Measurements from ENCODE around the gene CLEC16A. TPM values are rescaled to one million over a fixed set of nuclear protein-coding genes. Genes with fewer than 3 reads are reported as not detected.
A peak's percentile ranks its signal among the peaks of the same experiment; 100 is the strongest.

The CLEC16A gene
- total and polyA plus RNA-seq, 4 donors: 14.3 to 44.4 (median 26.4) TPM

DNA sequence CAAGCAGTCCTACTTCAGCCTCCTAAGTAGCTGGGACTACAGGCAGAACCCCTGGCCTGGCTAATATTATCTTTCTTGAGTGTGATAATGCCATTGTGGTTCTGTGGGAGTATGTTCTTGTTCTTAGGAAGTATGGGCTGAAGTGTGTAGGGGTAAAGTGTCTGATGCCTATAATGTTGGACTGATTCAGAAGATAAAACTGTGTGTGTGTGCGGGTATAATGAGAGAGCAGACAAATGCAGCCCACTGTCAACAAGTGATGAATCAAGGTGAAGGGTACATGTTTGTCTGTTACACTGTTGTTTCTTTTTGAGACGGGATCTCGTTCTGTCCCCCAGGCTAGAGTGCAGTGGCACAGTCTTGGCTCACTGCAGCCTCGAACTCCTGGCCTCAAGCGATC is 127.5 kb downstream of the CLEC16A start:
- Histone ChIP-seq H3K9ac (ENCODE audit: insufficient read depth in 1 of 2, low read length in 2 of 2) (no peak overlapping the region), H3K27ac (ENCODE audit: low read depth in 1 of 2, low read length in 1 of 2) (no peak overlapping the region), H3K4me1 (ENCODE audit: control insufficient read depth in 5 of 5, insufficient read depth in 5 of 5, low read length in 5 of 5) (peaks cover 0 to 28% (median 7%) of the 10 kb centered on the region in 5 donors), H3K4me3 (no peak overlapping the region), H3K27me3 (ENCODE audit: control insufficient read depth in 3 of 3, insufficient read depth in 3 of 3, low read length in 2 of 3) (no peaks in the 10 kb centered on the region), H3K9me3 (ENCODE audit: control insufficient read depth in 4 of 4, insufficient read depth in 3 of 4, low read length in 3 of 4) (no peaks in the 10 kb centered on the region), H3K36me3 (ENCODE audit: control insufficient read depth in 4 of 4, insufficient read depth in 4 of 4, low read length in 4 of 4) (peaks cover 0 to 9% (median 3%) of the 10 kb centered on the region in 4 donors)
- TF ChIP-seq, protein P1, sequence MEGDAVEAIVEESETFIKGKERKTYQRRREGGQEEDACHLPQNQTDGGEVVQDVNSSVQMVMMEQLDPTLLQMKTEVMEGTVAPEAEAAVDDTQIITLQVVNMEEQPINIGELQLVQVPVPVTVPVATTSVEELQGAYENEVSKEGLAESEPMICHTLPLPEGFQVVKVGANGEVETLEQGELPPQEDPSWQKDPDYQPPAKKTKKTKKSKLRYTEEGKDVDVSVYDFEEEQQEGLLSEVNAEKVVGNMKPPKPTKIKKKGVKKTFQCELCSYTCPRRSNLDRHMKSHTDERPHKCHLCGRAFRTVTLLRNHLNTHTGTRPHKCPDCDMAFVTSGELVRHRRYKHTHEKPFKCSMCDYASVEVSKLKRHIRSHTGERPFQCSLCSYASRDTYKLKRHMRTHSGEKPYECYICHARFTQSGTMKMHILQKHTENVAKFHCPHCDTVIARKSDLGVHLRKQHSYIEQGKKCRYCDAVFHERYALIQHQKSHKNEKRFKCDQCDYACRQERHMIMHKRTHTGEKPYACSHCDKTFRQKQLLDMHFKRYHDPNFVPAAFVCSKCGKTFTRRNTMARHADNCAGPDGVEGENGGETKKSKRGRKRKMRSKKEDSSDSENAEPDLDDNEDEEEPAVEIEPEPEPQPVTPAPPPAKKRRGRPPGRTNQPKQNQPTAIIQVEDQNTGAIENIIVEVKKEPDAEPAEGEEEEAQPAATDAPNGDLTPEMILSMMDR (IDR thresholded peaks at IDR 0.05; ENCODE audit: control extremely low read depth, extremely low read depth): no peak
- WGBS, 2 donors: 78 to 100% methylated on average over 5 of the region's 5 CpGs
- no peak for DNase-seq
- ATAC-seq (ENCODE audit: insufficient read depth, low FRiP score): no peak

DNA sequence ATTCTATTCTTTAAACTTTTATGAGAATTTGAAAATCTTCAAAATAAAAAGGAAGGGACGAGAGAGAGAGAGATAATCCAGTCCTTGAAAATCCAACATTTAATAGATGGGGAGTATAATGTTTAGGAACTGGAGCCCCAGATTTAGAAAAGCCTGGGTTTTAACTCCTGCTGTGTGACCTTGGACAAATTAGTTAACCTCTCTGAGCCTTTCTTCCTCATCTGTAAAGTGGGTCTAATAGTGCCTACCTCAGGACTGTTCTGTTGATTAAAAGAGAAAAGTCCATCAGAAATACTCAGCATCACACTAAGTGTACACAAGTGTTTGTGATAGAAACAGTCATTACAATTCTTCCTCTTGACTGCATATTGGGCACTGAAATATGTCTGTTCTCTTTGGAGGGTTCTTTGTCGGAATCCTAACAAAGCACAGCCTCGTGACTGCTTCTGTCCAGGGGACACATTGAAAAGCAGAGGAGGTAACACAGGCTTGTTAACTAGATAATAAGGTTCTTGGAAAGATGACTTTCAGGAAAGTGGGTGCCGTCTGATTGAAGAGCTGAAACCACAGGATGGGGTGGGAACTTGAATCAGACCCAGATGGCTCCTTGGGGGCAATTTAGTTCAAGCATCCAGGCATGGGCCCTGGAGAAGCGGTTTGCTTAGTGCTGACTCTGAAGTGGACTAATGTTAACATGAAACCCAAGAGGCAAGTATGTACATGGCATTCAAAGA is 128.2 kb downstream of the CLEC16A start:
- DNase-seq: peak in 1 of 3 donors; percentile 54
- no peak overlapping the region for H3K27ac ChIP-seq (ENCODE audit: low read depth in 1 of 2, low read length in 1 of 2)
- H3K9ac ChIP-seq (ENCODE audit: insufficient read depth in 1 of 2, low read length in 2 of 2): no peak overlapping the region
- H3K4me1 ChIP-seq (ENCODE audit: control insufficient read depth in 5 of 5, insufficient read depth in 5 of 5, low read length in 5 of 5): peaks cover 0 to 28% (median 7%) of the 10 kb centered on the region in 5 donors
- H3K27me3 ChIP-seq (ENCODE audit: control insufficient read depth in 3 of 3, insufficient read depth in 3 of 3, low read length in 2 of 3): no peaks in the 10 kb centered on the region
- TF ChIP-seq, protein P1 (IDR thresholded peaks at IDR 0.05; ENCODE audit: control extremely low read depth, extremely low read depth): no peak
- H3K4me3 ChIP-seq: no peak overlapping the region
- ATAC-seq (ENCODE audit: insufficient read depth, low FRiP score): no peak
- peaks cover 0 to 9% (median 3%) of the 10 kb centered on the region in 4 donors for H3K36me3 ChIP-seq (ENCODE audit: control insufficient read depth in 4 of 4, insufficient read depth in 4 of 4, low read length in 4 of 4)
- H3K9me3 ChIP-seq (ENCODE audit: control insufficient read depth in 4 of 4, insufficient read depth in 3 of 4, low read length in 3 of 4): no peaks in the 10 kb centered on the region
- WGBS, 2 donors: 61 to 81% methylated on average over 5 of the region's 5 CpGs

DNA sequence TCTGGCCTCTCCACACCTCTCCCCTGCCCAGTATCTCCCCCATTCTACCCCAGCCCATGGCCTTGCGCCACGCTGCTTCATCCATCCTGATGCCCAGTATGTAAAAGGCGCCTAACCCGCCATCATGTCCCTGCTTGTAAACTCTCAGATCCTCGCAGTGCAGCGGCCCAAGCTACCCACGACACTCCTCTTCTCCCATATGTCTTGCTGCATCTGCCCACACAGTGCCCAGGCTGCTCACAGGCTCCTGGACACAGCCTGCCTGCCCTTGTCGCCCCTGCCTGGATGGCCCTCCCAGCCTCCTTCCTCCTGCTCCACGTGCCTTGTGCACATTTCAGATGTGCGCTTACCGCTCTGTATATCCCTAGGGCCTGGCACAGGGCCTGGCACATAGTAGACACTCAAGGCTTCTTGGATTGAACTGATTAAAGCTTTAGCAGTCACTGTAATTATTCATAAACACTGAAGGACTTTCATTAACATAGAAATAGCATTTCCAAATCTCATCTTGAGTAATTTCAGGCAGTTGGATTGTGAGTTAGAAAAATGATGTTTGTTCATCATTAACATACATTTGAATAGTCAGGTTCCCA is 129.1 kb downstream of the CLEC16A start:
- ATAC-seq (ENCODE audit: insufficient read depth, low FRiP score): no peak
- TF ChIP-seq, protein P1 (IDR thresholded peaks at IDR 0.05; ENCODE audit: control extremely low read depth, extremely low read depth): no peak
- 92 to 94% methylated on average over 11 of the region's 11 CpGs for WGBS, 2 donors
- Histone ChIP-seq H3K4me1 (ENCODE audit: control insufficient read depth in 5 of 5, insufficient read depth in 5 of 5, low read length in 5 of 5) (peaks cover 0 to 33% (median 7%) of the 10 kb centered on the region in 5 donors), H3K4me3 (no peak overlapping the region), H3K27me3 (ENCODE audit: control insufficient read depth in 3 of 3, insufficient read depth in 3 of 3, low read length in 2 of 3) (no peaks in the 10 kb centered on the region), H3K9me3 (ENCODE audit: control insufficient read depth in 4 of 4, insufficient read depth in 3 of 4, low read length in 3 of 4) (no peaks in the 10 kb centered on the region), H3K27ac (ENCODE audit: low read depth in 1 of 2, low read length in 1 of 2) (no peak overlapping the region), H3K9ac (ENCODE audit: insufficient read depth in 1 of 2, low read length in 2 of 2) (no peak overlapping the region), H3K36me3 (ENCODE audit: control insufficient read depth in 4 of 4, insufficient read depth in 4 of 4, low read length in 4 of 4) (peaks cover 0 to 9% (median 3%) of the 10 kb centered on the region in 4 donors)
- no peak for DNase-seq

Data from lung (tissue), 12 donors.